ENCODE data around the gene DPP6. TPM values are rescaled to one million over a fixed set of nuclear protein-coding genes. Genes with fewer than 3 reads are reported as not detected.

Gene DPP6
- total RNA-seq, 1 experiment from 2014 or later: not detected

DNA sequence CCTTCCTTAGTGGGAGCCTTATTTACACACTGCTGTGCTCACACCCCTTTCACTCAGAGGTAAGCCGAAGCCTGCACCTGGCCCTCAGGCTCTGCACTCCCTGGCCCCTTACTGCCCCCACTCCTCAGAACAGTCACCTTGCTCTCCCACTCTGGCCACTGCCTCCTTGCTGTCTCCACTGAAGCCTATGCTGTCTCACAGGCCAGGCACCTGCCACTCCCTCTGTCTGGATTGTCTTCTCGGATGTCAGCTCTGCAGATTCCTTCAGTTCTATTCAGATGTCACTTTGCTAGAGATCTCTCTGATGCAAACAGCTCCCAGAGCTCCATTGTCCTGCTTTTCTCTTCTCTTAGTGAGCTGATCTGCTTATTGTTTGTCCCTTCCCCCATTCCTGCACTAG, 390.7 kb downstream of the DPP6 start:
- POLR2A ChIA-PET (ENCODE audit: unreplicated experiment): no interaction called here

DNA sequence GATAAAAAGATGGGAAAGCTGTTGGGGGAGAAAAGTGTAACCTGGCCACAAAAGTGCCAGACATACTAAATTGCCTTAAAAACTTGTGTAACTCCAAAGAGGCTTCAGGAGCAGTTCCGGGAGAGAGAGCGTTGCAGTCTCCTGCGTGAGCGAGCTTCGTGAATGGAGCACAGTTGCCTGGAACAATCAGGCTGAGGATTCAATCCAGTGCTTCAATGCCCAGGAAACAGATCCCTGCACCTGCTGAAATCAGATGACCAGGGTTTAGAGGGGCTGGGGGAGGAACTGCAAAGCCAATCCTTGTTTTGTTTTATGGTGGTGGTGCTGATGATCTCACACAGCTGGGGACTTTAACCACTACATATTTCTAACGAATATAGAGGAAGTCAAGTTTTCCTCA, 398.3 kb downstream of the DPP6 start:
- H3F3A ChIP-seq (ENCODE audit: low read length, unreplicated experiment): no peaks in the 10 kb centered on the region
- no peaks in the 10 kb centered on the region for H4K20me1 ChIP-seq (ENCODE audit: low read length)
- H3K27me3 ChIP-seq (ENCODE audit: low read length): no peaks in the 10 kb centered on the region
- H3K4me3 ChIP-seq (ENCODE audit: low read length): no peak overlapping the region
- H3K4me2 ChIP-seq (ENCODE audit: low read length): no peak overlapping the region
- no peak overlapping the region for H3K9ac ChIP-seq (ENCODE audit: low read length)
- TF ChIP-seq EZH2phosphoT487 (IDR thresholded peaks at IDR 0.05; ENCODE audit: borderline replicate concordance, low read length) (no peak), EZH2 (IDR thresholded peaks at IDR 0.05; ENCODE audit: low read length, unreplicated experiment) (no peak)
- TF ChIP-seq, protein P1, sequence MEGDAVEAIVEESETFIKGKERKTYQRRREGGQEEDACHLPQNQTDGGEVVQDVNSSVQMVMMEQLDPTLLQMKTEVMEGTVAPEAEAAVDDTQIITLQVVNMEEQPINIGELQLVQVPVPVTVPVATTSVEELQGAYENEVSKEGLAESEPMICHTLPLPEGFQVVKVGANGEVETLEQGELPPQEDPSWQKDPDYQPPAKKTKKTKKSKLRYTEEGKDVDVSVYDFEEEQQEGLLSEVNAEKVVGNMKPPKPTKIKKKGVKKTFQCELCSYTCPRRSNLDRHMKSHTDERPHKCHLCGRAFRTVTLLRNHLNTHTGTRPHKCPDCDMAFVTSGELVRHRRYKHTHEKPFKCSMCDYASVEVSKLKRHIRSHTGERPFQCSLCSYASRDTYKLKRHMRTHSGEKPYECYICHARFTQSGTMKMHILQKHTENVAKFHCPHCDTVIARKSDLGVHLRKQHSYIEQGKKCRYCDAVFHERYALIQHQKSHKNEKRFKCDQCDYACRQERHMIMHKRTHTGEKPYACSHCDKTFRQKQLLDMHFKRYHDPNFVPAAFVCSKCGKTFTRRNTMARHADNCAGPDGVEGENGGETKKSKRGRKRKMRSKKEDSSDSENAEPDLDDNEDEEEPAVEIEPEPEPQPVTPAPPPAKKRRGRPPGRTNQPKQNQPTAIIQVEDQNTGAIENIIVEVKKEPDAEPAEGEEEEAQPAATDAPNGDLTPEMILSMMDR (conservative IDR thresholded peaks at IDR 0.05; ENCODE audit: low read depth, low read length): no peak
- H2AFZ ChIP-seq (ENCODE audit: low read length): no peak overlapping the region
- H3K9me2 ChIP-seq (replicated peaks; ENCODE audit: low read length): no peaks in the 10 kb centered on the region
- intact Hi-C loops (cut with micrococcal nuclease): no loop called here
- POLR2A ChIA-PET (ENCODE audit: unreplicated experiment): no interaction called here
- H3K4me1 ChIP-seq (ENCODE audit: insufficient read depth, low read length): no peaks in the 10 kb centered on the region
- no peak overlapping the region for H3K27ac ChIP-seq (ENCODE audit: low read length)
- no peak for DNase-seq
- H3K79me2 ChIP-seq (ENCODE audit: low read length): no peaks in the 10 kb centered on the region
- ATAC-seq: no peak
- BruUV-seq (replicated peaks): no TSS peak
- H3K9me3 ChIP-seq (ENCODE audit: low read length): peaks cover 16% of the 10 kb centered on the region
- no peaks in the 10 kb centered on the region for H3K36me3 ChIP-seq (ENCODE audit: low read depth, low read length)
- CTCF ChIA-PET: no interaction called here

More for the DNA sequence above, 390.7 kb downstream of the DPP6 start:
- CTCF ChIA-PET: no interaction called here
- Histone ChIP-seq H3K4me2 (ENCODE audit: low read length) (no peak overlapping the region), H3K9ac (ENCODE audit: low read length) (no peak overlapping the region), H3K27ac (ENCODE audit: low read length) (no peak overlapping the region), H3K27me3 (ENCODE audit: low read length) (no peaks in the 10 kb centered on the region), H3K4me1 (ENCODE audit: insufficient read depth, low read length) (no peaks in the 10 kb centered on the region), H3K9me2 (replicated peaks; ENCODE audit: low read length) (no peaks in the 10 kb centered on the region), H4K20me1 (ENCODE audit: low read length) (no peaks in the 10 kb centered on the region), H3K79me2 (ENCODE audit: low read length) (no peaks in the 10 kb centered on the region), H3K36me3 (ENCODE audit: low read depth, low read length) (no peaks in the 10 kb centered on the region), H3K9me3 (ENCODE audit: low read length) (peaks cover 9% of the 10 kb centered on the region), H3K4me3 (ENCODE audit: low read length) (no peak overlapping the region), H2AFZ (ENCODE audit: low read length) (no peak overlapping the region), H3F3A (ENCODE audit: low read length, unreplicated experiment) (no peaks in the 10 kb centered on the region)
- ATAC-seq (no peak), DNase-seq (no peak)
- TF ChIP-seq, protein P1 (conservative IDR thresholded peaks at IDR 0.05; ENCODE audit: low read depth, low read length): no peak
- TF ChIP-seq EZH2 (IDR thresholded peaks at IDR 0.05; ENCODE audit: low read length, unreplicated experiment) (no peak), EZH2phosphoT487 (IDR thresholded peaks at IDR 0.05; ENCODE audit: borderline replicate concordance, low read length) (no peak)
- BruUV-seq (replicated peaks): no TSS peak
- intact Hi-C loops (cut with micrococcal nuclease): no loop called here

DNA sequence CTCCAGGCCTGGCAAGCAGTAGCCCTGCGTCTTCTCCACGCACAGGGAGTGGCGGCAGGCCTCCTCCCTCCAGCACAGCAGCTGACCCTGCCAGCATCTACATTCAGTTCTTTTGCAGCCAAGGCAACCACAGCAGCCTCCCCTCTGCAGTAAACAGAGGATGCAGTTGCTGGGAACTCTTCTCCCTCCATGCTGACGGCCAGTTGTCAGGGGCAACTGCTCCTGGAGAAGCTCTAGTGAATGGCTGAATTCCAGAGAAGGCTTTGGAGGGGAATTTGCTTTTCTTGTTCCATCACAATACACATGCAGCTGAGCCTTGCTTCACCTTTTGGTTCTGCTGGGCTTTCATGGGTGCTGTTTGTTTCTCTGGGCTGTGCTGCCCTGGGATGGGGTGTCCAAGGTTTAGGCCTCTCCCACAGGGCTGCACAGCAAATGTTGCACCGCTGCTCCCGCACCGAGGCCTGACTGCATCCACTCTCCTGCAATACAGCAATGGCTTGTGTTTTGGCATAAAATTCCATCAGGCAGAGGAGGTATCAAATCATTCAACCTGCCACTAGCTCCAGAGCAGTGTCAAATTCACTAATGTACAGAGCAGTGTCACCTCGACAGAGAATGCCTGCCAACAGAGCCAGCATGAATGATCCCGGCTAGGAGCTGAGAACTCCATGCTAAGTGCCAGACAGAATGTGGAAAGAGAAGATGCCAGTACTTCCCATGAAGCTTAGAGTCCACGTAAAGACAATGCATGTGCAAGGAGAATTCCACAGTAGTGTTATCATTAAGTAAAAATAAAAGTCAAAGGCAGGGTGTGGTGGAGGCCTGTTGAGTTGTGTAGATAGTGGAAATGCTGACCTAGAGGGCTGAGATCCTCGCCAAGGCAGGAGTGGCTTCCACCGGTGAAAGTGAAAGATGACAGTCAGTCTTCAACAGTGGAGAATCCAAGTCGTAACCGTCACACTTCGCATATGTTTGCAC, 399.6 kb downstream of the DPP6 start:
- DNase-seq (no peak), ATAC-seq (no peak)
- Histone ChIP-seq H3K4me2 (ENCODE audit: low read length) (no peak overlapping the region), H3K4me3 (ENCODE audit: low read length) (no peak overlapping the region), H2AFZ (ENCODE audit: low read length) (no peak overlapping the region), H3K4me1 (ENCODE audit: insufficient read depth, low read length) (no peaks in the 10 kb centered on the region), H4K20me1 (ENCODE audit: low read length) (no peaks in the 10 kb centered on the region), H3K27me3 (ENCODE audit: low read length) (no peaks in the 10 kb centered on the region), H3K27ac (ENCODE audit: low read length) (no peak overlapping the region), H3K79me2 (ENCODE audit: low read length) (no peaks in the 10 kb centered on the region), H3K9ac (ENCODE audit: low read length) (no peak overlapping the region), H3K36me3 (ENCODE audit: low read depth, low read length) (no peaks in the 10 kb centered on the region), H3F3A (ENCODE audit: low read length, unreplicated experiment) (no peaks in the 10 kb centered on the region), H3K9me2 (replicated peaks; ENCODE audit: low read length) (no peaks in the 10 kb centered on the region), H3K9me3 (ENCODE audit: low read length) (0 out of 2 replicates have a peak, but pooled peaks cover 7% of the 10 kb centered on the region)
- BruUV-seq (replicated peaks): no TSS peak
- TF ChIP-seq, protein P1 (conservative IDR thresholded peaks at IDR 0.05; ENCODE audit: low read depth, low read length): no peak
- TF ChIP-seq EZH2phosphoT487 (IDR thresholded peaks at IDR 0.05; ENCODE audit: borderline replicate concordance, low read length) (no peak), EZH2 (IDR thresholded peaks at IDR 0.05; ENCODE audit: low read length, unreplicated experiment) (no peak)
- ChIA-PET POLR2A (ENCODE audit: unreplicated experiment) (no interaction called here), CTCF (no interaction called here)
- intact Hi-C loops (cut with micrococcal nuclease): no loop called here
